Measurements from ENCODE around the gene CCDC152. TPM values are rescaled to one million over a fixed set of nuclear protein-coding genes. Genes with fewer than 3 reads are reported as not detected.

CCDC152 gene
- total RNA-seq, 2 donors from 2014 or later = 0.89 to 1.4 TPM

DNA sequence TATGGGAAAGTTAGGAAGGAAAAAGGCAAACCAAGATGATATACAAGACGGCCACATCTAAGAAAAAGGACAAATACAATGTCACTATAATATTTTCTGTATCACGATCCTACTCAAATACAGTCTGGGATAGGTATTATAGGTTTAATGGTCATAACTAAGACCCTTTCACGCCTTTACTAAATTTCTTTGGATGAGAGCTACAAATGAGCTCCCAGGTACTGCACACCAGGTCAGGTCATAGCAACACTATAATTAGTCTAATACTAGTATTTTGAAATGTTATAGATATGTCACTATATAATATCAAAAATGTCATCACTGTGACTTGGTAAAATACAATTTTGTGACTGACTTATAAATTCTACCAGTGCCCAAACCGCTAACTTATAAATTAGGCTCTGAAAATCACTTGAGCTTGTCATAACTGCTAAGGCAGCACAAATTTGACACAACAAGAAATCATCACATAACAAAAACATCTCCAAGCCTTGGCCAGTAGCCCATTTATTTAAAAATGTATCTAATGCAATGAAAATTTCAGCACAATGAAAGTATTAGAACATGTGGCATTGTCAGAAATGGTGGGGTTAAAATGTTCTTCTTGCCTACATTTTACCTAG is 48.2 kb downstream of the CCDC152 start:
- Histone ChIP-seq H3K36me3 (peaks cover 64% of the 10 kb centered on the region), H3K9me3 (no peaks in the 10 kb centered on the region)
- TF ChIP-seq, protein P1, sequence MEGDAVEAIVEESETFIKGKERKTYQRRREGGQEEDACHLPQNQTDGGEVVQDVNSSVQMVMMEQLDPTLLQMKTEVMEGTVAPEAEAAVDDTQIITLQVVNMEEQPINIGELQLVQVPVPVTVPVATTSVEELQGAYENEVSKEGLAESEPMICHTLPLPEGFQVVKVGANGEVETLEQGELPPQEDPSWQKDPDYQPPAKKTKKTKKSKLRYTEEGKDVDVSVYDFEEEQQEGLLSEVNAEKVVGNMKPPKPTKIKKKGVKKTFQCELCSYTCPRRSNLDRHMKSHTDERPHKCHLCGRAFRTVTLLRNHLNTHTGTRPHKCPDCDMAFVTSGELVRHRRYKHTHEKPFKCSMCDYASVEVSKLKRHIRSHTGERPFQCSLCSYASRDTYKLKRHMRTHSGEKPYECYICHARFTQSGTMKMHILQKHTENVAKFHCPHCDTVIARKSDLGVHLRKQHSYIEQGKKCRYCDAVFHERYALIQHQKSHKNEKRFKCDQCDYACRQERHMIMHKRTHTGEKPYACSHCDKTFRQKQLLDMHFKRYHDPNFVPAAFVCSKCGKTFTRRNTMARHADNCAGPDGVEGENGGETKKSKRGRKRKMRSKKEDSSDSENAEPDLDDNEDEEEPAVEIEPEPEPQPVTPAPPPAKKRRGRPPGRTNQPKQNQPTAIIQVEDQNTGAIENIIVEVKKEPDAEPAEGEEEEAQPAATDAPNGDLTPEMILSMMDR (IDR thresholded peaks at IDR 0.05) = no peak

GRCh38 chr5:42806004-42806700 is 49.5 kb downstream of the CCDC152 start:
- peaks cover 0 to 11% of the 10 kb centered on the region in 2 donors for H3K4me1 ChIP-seq
- H3K27ac ChIP-seq = no peak overlapping the region
- H3K4me3 ChIP-seq = no peak overlapping the region
- TF ChIP-seq, protein P1 (IDR thresholded peaks at IDR 0.05) = no peak
- H3K36me3 ChIP-seq = peaks cover 52% of the 10 kb centered on the region
- no peaks in the 10 kb centered on the region for H3K27me3 ChIP-seq
- no peaks in the 10 kb centered on the region for H3K9me3 ChIP-seq
- DNase-seq (ENCODE audit: low spot score) = no peak

More for the DNA sequence above, 48.2 kb downstream of the CCDC152 start:
- H3K4me1 ChIP-seq = peaks cover 0 to 11% of the 10 kb centered on the region in 2 donors
- DNase-seq (ENCODE audit: low spot score) = no peak
- no peaks in the 10 kb centered on the region for H3K27me3 ChIP-seq
- no peak overlapping the region for H3K4me3 ChIP-seq
- no peak overlapping the region for H3K27ac ChIP-seq

DNA sequence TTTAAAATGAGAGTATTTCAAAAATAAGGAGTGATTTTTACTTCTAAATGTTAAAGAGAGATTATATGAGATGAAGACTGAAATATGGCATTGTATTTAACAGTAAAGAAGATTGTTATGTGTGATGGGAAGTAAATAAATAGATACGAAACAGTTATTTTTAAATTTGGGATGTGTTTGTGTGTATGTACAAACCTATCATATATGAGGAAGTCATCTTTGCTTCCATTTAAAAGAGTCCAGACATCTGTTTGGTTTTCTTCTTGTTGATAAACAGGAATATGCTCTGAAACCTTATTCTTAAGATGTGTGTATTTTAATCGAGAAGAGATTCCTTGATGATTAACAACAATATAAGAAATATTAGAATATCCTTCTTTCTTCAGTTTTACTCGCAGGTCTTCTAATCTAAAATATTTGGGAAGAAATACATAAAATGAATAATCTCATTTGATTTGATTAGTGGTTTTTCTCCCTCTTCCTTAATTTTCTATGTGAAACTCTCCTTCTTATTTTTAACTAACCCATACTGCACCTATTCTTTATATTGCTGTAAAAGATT is 50.2 kb downstream of the CCDC152 start:
- no peak for DNase-seq (ENCODE audit: low spot score)
- H3K4me3 ChIP-seq = no peak overlapping the region
- TF ChIP-seq, protein P1 (IDR thresholded peaks at IDR 0.05) = no peak
- H3K36me3 ChIP-seq = peaks cover 46% of the 10 kb centered on the region
- H3K9me3 ChIP-seq = no peaks in the 10 kb centered on the region
- no peaks in the 10 kb centered on the region for H3K27me3 ChIP-seq
- no peak overlapping the region for H3K27ac ChIP-seq
- peaks cover 0 to 11% of the 10 kb centered on the region in 2 donors for H3K4me1 ChIP-seq

GRCh38 chr5:42807722-42808447 is 51.3 kb downstream of the CCDC152 start:
- Histone ChIP-seq H3K27ac (peak overlapping the region; percentile 42 to 84), H3K36me3 (peaks cover 40% of the 10 kb centered on the region), H3K9me3 (no peaks in the 10 kb centered on the region), H3K4me1 (peaks cover 0 to 21% of the 10 kb centered on the region in 2 donors), H3K4me3 (peak overlapping the region in 1 of 2 donors; percentile 58), H3K27me3 (no peaks in the 10 kb centered on the region)
- no peak for DNase-seq (ENCODE audit: low spot score)
- TF ChIP-seq, protein P1 (IDR thresholded peaks at IDR 0.05) = peak in 1 of 2 donors; percentile 44

GRCh38 chr5:42808888-42809611 is 52.4 kb downstream of the CCDC152 start:
- Histone ChIP-seq H3K27ac (peak overlapping the region; percentile 84 to 89), H3K4me3 (peak overlapping the region in 1 of 2 donors; percentile 58), H3K27me3 (no peaks in the 10 kb centered on the region), H3K9me3 (no peaks in the 10 kb centered on the region), H3K4me1 (peaks cover 0 to 30% of the 10 kb centered on the region in 2 donors), H3K36me3 (peaks cover 34% of the 10 kb centered on the region)
- DNase-seq (ENCODE audit: low spot score) = no peak
- TF ChIP-seq, protein P1 (IDR thresholded peaks at IDR 0.05) = no peak
